RWPE2 (cell line): Measurements from ENCODE around the gene ADGRG1.

ENCODE experiments used
- ATAC-seq: fragments of 200-7000 bp; cut with Tn5 transposase; 3 replicates; pipeline ENCODE4 v1.9.1; 2021; ENCODE audit warnings: low read depth
- DNase-seq: peaks from one replicate; pipeline ENCODE4 v3.0.0-alpha.2; 2020; ENCODE audit warnings: low spot score
- H3K27ac ChIP-seq: fragments of 450-650 bp; 2 replicates; pipeline ENCODE4 v1.5.1; 2017; ENCODE audit warnings: mild to moderate bottlenecking; ENCODE audit not compliant: poor library complexity, severe bottlenecking
- H3K27me3 ChIP-seq: fragments of 250-450 bp; sonication (Bioruptor Pico); 2 replicates; pipeline ENCODE4 v1.5.1; 2021; ENCODE audit warnings: mild to moderate bottlenecking, moderate library complexity; ENCODE audit not compliant: insufficient read depth, poor library complexity, severe bottlenecking
- H3K36me3 ChIP-seq: fragments of 250-450 bp; sonication (Bioruptor Pico); 2 replicates; pipeline ENCODE4 v1.5.1; 2020; ENCODE audit warnings: low read depth, mild to moderate bottlenecking, moderate library complexity
- H3K4me1 ChIP-seq: fragments of 250-450 bp; sonication (Bioruptor Pico); 2 replicates; pipeline ENCODE4 v1.5.1; 2021; ENCODE audit warnings: mild to moderate bottlenecking, moderate library complexity; ENCODE audit not compliant: insufficient read depth, poor library complexity, severe bottlenecking
- H3K4me3 ChIP-seq: fragments of 250-450 bp; sonication (Bioruptor Pico); 2 replicates; pipeline ENCODE4 v1.5.1; 2021; ENCODE audit warnings: mild to moderate bottlenecking, moderate library complexity; ENCODE audit not compliant: severe bottlenecking
- H3K9me3 ChIP-seq: fragments of 250-450 bp; sonication (Bioruptor Pico); 2 replicates; pipeline ENCODE4 v1.5.1; 2021; ENCODE audit warnings: mild to moderate bottlenecking, moderate library complexity; ENCODE audit not compliant: severe bottlenecking
- TF ChIP-seq, protein P1 (sequence below): fragments of 450-650 bp; IDR thresholded peaks from one replicate; pipeline ENCODE4 v1.5.1; 2017; ENCODE audit warnings: mild to moderate bottlenecking, moderate library complexity; ENCODE audit not compliant: poor library complexity, severe bottlenecking

Gene ADGRG1

DNA sequence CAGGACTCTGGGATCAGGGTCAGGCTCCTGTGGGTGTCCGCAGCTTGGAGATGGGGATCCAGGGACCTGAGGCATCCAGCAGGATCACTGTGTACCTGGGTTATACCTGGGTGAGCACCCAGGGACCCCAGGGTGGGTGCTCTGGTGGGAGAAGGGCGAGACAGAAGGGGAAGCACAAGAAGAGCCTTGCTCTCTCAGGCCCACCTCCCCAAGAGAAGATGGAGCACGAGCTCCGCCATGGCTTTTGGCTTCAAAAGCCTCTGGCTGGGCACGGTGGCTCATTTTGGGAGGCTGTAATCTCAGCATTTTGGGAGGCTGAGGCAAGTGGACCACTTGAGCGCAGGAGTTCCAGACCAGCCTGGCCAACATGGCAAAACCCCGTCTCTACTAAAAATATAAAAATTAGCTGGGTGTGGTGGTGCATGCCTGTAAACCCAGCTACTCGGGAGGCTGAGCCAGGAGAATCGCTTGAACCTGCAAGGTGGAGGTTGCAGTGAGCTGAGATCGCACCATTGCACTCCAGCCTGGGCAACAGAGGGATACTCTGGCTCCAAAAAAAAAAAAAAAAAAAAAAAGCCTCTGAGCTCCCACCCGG, 75.1 kb downstream of the ADGRG1 start:
- no peaks in the 10 kb centered on the region for H3K9me3 ChIP-seq
- no peak overlapping the region for H3K4me3 ChIP-seq
- no peaks in the 10 kb centered on the region for H3K27me3 ChIP-seq
- no peaks in the 10 kb centered on the region for H3K36me3 ChIP-seq
- DNase-seq (no peak), ATAC-seq (no peak)
- TF ChIP-seq, protein P1, sequence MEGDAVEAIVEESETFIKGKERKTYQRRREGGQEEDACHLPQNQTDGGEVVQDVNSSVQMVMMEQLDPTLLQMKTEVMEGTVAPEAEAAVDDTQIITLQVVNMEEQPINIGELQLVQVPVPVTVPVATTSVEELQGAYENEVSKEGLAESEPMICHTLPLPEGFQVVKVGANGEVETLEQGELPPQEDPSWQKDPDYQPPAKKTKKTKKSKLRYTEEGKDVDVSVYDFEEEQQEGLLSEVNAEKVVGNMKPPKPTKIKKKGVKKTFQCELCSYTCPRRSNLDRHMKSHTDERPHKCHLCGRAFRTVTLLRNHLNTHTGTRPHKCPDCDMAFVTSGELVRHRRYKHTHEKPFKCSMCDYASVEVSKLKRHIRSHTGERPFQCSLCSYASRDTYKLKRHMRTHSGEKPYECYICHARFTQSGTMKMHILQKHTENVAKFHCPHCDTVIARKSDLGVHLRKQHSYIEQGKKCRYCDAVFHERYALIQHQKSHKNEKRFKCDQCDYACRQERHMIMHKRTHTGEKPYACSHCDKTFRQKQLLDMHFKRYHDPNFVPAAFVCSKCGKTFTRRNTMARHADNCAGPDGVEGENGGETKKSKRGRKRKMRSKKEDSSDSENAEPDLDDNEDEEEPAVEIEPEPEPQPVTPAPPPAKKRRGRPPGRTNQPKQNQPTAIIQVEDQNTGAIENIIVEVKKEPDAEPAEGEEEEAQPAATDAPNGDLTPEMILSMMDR, result no peak
- H3K4me1 ChIP-seq, result no peaks in the 10 kb centered on the region
- H3K27ac ChIP-seq, result no peak overlapping the region

- TF ChIP-seq, protein P1, result no peak
- Histone ChIP-seq H3K9me3 (no peaks in the 10 kb centered on the region), H3K36me3 (no peaks in the 10 kb centered on the region), H3K27ac (no peak overlapping the region), H3K4me3 (no peak overlapping the region), H3K27me3 (no peaks in the 10 kb centered on the region), H3K4me1 (no peaks in the 10 kb centered on the region)
- no peak for DNase-seq
- ATAC-seq, result no peak
Observed at GRCh38 chr16:57704011-57704904, 75.8 kb downstream of the ADGRG1 start.

GRCh38 chr16:57704905-57705852, 76.7 kb downstream of the ADGRG1 start:
- DNase-seq (no peak), ATAC-seq (no peak)
- Histone ChIP-seq H3K4me1 (no peaks in the 10 kb centered on the region), H3K4me3 (no peak overlapping the region), H3K9me3 (no peaks in the 10 kb centered on the region), H3K27me3 (peaks cover under 1% of the 10 kb centered on the region), H3K27ac (no peak overlapping the region), H3K36me3 (no peaks in the 10 kb centered on the region)
- TF ChIP-seq, protein P1, result no peak

GRCh38 chr16:57706717-57707116, 78.3 kb downstream of the ADGRG1 start:
- ATAC-seq (no peak), DNase-seq (no peak)
- H3K4me1 ChIP-seq, result no peaks in the 10 kb centered on the region
- TF ChIP-seq, protein P1, result no peak
- H3K9me3 ChIP-seq, result no peaks in the 10 kb centered on the region
- H3K4me3 ChIP-seq, result no peak overlapping the region
- H3K27me3 ChIP-seq, result peaks cover 5% of the 10 kb centered on the region
- no peak overlapping the region for H3K27ac ChIP-seq
- no peaks in the 10 kb centered on the region for H3K36me3 ChIP-seq
